GM21528 (cell line): ENCODE data around the gene SMPDL3B.

Experiments used
- ATAC-seq: cut with Tn5 transposase; IDR thresholded peaks from one replicate; pipeline ENCODE4 v1.9.1; 2021; ENCODE audit warnings: mild to moderate bottlenecking, moderate library complexity; ENCODE audit not compliant: unreplicated experiment, low FRiP score

The SMPDL3B gene

DNA sequence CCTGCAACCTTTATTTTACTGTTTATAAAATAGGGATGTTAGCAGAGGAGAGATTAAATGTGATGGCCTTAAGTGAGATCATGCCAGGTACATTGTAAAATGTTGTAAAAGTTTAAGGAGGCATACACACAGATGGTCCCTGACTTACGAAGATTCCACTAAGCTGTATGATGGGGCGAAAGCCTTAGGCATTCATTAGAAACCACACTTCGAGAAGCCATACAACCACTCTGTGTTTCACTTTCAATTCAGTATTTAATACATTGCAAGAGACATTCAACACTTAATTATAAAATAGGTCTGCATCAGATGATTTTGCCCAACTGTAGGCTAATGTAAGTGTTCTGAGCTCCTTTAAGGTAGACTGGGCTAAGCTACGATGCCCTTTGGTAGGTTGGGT lies 3.7 kb downstream of the SMPDL3B start:
- ATAC-seq: no peak

- no peak for ATAC-seq
Observed at GRCh38 chr1:27940297-27940696, 5.5 kb downstream of the SMPDL3B start.

DNA sequence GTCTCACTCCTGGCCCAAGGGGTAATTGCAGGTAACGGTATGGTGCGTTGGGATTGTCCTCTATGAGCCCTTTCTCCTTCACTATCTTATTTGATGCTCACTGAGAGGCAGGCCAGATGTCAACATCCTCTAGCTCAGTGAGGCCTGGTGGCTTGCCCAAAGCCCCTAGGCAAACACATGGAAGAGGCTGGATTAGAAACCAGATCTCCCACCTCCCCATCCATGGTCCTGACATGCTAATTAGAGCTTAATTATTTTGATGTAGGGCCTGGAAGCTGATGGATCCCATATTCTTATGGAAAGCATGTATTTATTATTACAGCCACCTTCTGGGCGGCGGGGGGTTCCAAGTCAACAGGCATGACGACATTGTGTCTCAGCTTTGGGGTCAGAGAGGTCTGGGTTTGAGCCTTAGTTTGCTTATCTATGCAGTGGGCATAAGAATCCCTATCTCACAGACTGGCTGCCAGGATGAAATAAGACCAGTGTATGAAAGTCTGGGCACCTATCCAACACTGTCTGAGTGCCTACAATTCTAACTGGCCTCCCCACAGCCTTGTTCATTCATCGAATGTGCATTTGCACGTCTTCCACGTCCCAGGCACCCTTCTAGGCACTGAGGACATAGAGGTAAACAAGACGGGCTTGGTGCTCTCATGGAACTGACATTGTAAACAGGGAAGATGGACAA lies 6.2 kb downstream of the SMPDL3B start:
- no peak for ATAC-seq

DNA sequence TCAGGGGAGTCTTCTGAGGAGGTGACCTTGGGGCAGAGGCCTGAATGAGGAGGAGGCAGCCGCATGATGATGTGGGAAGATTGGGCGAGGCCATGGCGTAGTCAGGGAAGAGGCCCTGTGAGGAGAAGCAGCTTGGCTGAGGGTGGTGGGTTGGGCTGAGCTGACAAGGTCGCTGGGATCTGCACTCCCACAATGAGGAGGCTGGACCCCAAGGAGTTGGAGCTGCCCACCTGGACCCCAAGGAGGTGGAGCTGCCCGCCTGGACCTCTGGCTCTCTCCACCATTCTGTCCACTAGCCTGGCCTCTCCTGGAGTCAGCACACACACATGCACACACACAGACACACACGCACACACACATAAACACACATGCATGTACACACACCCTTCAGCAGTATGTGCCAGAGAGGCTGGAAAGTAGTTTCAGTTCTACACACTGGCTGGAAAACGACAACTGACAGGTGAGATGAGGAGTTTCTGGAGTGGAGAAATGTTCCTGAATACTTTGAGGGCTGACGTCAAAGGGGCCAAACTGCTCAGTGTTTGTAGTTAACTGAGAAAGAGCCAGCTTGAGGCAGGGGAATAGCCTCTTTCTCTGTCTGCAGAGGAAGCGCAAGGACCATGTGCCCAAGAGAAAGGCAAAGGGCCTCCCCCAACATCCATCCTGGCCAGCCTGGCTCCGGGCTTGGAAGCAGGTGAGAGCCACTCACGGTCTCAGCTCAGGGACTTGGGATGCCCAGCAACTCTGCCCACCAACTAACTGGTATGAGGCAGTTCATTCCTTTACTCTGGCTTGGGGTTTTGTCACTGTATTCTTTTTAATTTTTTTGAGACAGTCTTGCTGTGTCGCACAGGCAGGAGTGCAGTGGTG lies 7.1 kb downstream of the SMPDL3B start:
- no peak for ATAC-seq

DNA sequence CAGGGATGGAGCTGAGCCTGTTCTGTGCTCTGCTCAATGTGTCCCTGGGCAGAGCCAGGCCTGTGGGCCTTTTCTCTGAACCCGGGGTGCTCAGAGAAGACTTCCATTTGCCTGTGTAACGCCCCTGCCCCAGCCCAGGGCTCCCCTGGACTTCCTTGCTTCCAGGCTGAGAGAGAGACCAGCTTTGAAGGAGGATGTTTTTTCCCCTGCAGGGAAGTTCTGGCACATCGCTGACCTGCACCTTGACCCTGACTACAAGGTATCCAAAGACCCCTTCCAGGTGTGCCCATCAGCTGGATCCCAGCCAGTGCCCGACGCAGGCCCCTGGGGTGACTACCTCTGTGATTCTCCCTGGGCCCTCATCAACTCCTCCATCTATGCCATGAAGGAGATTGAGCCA lies 10.2 kb downstream of the SMPDL3B start:
- no peak for ATAC-seq

DNA sequence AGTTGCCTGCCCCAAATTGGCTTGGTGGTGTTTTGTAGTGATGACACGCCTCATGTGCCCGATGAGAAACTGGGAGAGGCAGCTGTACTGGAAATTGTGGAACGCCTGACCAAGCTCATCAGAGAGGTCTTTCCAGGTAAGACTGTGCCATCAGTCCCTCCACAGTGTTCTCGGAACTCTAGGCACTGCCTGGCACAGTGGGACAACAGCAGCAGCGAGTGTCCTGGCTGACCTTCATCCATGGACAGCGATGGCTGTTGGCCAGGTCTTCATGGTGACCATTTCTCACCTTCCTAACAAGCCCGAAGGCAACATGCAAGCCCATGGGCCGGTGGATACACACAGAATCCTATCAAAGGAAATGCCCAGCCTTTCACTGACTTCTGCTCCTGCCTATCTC lies 14.2 kb downstream of the SMPDL3B start:
- ATAC-seq: no peak

DNA sequence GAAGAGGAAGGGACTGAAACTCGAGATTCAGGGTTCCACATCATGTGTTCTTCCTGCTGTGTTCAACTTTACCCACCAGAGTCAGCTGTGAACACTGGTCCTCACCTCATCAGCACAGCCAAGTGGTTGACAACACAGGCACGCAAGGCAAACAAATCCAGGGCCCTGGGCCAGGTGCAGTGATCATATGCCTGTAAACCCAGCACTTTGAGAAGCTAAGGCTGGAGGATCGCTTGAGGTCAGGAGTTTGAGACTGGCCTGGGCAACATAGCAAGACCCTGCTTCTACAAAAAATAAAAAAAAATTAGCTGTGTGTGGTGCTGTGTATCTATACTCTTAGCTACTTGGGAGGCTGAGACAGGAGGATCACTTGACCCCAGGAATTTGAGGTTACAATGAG lies 16.6 kb downstream of the SMPDL3B start:
- no peak for ATAC-seq

DNA sequence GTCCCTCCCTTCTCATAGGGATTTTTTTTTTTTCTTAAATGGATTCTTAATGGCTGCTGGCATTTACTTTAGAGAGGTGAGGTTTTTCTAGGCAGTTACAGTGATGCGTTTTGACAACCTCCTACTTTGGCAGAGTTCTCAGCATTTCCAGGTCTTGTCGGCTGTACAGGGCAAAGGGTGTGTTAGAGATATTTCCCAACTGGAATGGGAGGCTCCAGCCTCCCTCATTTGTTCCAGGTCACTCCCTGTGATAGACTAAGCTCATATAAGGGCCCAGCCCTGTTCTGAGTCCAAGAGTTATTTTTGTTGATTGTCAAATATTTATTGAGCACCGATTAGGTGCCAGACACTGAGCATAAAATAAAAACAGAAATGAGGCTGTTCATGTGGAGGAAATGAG lies 17.3 kb downstream of the SMPDL3B start:
- no peak for ATAC-seq

DNA sequence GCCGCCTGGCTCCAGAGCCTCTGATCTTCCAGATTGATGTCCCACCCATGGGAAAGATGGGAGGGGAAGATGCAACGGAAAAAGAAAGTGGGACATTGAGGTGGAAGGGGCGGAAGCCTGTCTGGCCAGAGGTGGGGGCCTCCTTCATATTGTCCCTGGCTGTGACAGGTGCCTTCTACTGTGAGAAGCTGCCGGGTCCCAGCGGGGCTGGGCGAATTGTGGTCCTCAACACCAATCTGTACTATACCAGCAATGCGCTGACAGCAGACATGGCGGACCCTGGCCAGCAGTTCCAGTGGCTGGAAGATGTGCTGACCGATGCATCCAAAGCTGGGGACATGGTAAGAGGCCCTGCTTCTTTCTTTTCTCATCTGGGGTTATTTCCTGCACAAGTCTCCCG lies 19.4 kb downstream of the SMPDL3B start:
- ATAC-seq: no peak

GRCh38 chr1:27955076-27955475 lies 20.3 kb downstream of the SMPDL3B start:
- ATAC-seq: no peak

- no peak for ATAC-seq
Observed at GRCh38 chr1:27956761-27957160, 22.0 kb downstream of the SMPDL3B start.

DNA sequence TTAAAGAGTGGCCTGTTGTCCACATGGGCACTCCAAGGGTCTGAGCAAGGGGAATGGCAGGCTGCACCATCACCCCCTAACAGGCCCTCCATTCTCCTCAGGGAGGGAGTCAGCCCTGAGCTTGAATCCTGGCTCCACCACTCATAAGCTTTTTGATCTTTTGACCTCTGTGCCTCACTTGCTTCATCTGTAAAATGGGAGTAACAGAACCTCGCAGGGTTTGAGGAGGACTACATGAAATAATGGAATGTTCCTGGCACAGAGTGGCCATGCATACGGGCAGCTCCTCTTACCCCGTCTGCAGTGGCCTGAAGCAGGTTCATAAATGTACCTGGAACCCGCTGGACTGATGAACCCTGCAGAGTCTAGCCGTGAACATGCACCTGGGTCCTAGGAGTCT lies 22.9 kb downstream of the SMPDL3B start:
- no peak for ATAC-seq

GRCh38 chr1:27958513-27958912 lies 23.7 kb downstream of the SMPDL3B start:
- ATAC-seq: no peak

GRCh38 chr1:27959792-27960603 lies 25.2 kb downstream of the SMPDL3B start, which contains the start of gene XKR8:
TSS of gene XKR8 (plus strand) at chr1:27959973. CDS start at chr1:27960070, 97 bp downstream.
- ATAC-seq: peak; percentile 78

- no peak for ATAC-seq
Observed at GRCh38 chr1:27960762-27961645, 26.2 kb downstream of the SMPDL3B start.

DNA sequence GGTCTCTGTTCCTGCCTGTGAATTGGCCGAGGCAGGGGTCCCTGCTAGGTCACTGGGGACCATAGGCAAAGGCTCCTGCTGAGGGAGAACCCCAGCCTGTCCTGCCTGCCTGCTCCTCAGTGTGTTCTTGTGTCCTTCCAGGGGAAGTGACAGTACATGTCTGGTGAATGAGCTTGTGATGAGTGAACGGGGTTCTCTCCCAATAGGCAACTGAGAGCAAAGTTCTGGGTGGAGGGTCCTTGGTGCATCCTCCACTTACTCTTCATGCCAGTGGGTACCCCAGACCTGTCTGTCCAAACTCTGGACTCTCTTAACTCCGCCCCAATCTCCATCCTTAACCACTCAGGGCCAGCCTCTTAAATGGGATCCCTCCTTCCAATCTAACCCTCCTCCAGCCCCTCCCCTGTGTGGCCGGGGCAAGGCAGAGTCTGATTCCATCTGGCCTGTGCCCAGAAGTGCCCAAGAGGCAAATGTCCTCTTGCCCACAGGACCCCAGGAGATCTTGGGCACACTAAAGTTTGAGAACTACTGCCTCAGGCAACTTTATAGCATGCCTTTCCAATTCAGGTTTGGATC lies 26.9 kb downstream of the SMPDL3B start:
- no peak for ATAC-seq

DNA sequence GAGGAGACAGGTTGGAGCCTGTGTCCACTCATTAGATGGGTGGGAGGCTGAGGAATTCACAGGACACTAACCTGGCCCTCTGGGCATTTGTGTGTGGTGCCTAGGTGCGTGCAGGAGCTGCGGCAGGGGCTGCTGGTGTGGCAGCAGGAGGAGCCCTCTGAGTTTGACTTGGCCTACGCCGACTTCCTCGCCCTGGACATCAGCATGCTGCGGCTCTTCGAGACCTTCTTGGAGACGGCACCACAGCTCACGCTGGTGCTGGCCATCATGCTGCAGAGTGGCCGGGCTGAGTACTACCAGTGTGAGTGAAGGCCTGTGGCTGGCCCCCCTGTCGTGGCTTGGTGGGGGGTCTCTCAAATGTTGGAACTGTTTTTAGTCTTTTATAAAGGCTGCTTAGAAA lies 28.6 kb downstream of the SMPDL3B start:
- no peak for ATAC-seq

DNA sequence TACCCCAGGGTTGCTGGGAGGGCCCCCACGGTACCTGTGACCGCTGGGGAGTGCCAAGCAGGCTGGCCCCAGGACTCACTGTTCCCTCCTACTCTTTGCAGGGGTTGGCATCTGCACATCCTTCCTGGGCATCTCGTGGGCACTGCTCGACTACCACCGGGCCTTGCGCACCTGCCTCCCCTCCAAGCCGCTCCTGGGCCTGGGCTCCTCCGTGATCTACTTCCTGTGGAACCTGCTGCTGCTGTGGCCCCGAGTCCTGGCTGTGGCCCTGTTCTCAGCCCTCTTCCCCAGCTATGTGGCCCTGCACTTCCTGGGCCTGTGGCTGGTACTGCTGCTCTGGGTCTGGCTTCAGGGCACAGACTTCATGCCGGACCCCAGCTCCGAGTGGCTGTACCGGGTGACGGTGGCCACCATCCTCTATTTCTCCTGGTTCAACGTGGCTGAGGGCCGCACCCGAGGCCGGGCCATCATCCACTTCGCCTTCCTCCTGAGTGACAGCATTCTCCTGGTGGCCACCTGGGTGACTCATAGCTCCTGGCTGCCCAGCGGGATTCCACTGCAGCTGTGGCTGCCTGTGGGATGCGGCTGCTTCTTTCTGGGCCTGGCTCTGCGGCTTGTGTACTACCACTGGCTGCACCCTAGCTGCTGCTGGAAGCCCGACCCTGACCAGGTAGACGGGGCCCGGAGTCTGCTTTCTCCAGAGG lies 31.8 kb downstream of the SMPDL3B start:
- no peak for ATAC-seq
